ENCODE measurements around the gene SUCO.

DNA sequence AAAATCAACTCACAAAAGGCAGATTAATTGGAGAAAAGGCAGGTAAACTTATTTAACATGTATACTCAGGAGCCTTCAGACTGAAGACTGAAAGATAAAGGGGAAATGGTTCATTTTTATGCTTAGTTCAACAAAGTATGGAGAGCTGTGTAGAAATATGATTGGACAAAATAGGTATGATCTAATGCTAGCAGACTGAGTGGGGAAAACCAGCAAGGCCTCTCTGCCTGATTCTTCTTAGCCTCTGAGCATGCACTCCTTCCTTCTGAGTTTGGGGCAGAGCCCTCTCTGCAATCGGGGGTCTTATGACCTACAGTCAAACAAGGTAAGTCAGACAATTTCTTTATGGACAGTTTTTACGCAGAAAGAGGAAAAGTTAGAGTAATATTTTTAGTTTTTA, 38.8 kb upstream of the SUCO start:
- TF ChIP-seq POLR2AphosphoS5 (IDR thresholded peaks at IDR 0.05; ENCODE audit: low read depth, low read length) (no peak), SRF (IDR thresholded peaks at IDR 0.05; ENCODE audit: low read depth, low read length) (no peak), SP1 (IDR thresholded peaks at IDR 0.05; ENCODE audit: low read depth, low read length) (no peak), JUND (IDR thresholded peaks at IDR 0.05; ENCODE audit: low read length) (no peak), POLR2A (IDR thresholded peaks at IDR 0.05; ENCODE audit: control extremely low read depth in 1 of 2, low read depth in 2 of 2, low read length in 2 of 2) (no peak), NRF1 (IDR thresholded peaks at IDR 0.05; ENCODE audit: low read depth, low read length) (no peak)
- TF ChIP-seq, protein P1, sequence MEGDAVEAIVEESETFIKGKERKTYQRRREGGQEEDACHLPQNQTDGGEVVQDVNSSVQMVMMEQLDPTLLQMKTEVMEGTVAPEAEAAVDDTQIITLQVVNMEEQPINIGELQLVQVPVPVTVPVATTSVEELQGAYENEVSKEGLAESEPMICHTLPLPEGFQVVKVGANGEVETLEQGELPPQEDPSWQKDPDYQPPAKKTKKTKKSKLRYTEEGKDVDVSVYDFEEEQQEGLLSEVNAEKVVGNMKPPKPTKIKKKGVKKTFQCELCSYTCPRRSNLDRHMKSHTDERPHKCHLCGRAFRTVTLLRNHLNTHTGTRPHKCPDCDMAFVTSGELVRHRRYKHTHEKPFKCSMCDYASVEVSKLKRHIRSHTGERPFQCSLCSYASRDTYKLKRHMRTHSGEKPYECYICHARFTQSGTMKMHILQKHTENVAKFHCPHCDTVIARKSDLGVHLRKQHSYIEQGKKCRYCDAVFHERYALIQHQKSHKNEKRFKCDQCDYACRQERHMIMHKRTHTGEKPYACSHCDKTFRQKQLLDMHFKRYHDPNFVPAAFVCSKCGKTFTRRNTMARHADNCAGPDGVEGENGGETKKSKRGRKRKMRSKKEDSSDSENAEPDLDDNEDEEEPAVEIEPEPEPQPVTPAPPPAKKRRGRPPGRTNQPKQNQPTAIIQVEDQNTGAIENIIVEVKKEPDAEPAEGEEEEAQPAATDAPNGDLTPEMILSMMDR (IDR thresholded peaks at IDR 0.05; ENCODE audit: control extremely low read depth in 1 of 3, insufficient read depth in 1 of 3, low read depth in 1 of 3, low read length in 3 of 3) = no peak
- TF ChIP-seq, protein P2, sequence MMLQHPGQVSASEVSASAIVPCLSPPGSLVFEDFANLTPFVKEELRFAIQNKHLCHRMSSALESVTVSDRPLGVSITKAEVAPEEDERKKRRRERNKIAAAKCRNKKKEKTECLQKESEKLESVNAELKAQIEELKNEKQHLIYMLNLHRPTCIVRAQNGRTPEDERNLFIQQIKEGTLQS (IDR thresholded peaks at IDR 0.05; ENCODE audit: insufficient read depth, low read depth, low read length) = no peak
- TF ChIP-seq, protein P3, sequence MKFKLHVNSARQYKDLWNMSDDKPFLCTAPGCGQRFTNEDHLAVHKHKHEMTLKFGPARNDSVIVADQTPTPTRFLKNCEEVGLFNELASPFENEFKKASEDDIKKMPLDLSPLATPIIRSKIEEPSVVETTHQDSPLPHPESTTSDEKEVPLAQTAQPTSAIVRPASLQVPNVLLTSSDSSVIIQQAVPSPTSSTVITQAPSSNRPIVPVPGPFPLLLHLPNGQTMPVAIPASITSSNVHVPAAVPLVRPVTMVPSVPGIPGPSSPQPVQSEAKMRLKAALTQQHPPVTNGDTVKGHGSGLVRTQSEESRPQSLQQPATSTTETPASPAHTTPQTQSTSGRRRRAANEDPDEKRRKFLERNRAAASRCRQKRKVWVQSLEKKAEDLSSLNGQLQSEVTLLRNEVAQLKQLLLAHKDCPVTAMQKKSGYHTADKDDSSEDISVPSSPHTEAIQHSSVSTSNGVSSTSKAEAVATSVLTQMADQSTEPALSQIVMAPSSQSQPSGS (IDR thresholded peaks at IDR 0.05; ENCODE audit: low read length) = no peak
